Measurements from ENCODE around the gene C22orf39.

Gene C22orf39

GRCh38 chr22:19429950-19430889 is 17.3 kb downstream of the C22orf39 start:
- DNase-seq = peak in 2 of 3 donors; percentile 18 to 26
- H3K36me3 ChIP-seq (ENCODE audit: control insufficient read depth, insufficient read depth, low read length) = peaks cover 4% of the 10 kb centered on the region
- H3K27ac ChIP-seq (ENCODE audit: insufficient read depth, low read length, poor library complexity, severe bottlenecking) = peak overlapping the region; percentile 57
- H3K4me1 ChIP-seq (ENCODE audit: control insufficient read depth, insufficient read depth, low read length, poor library complexity, severe bottlenecking) = peaks cover 26% of the 10 kb centered on the region
- H3K4me3 ChIP-seq (ENCODE audit: insufficient read depth, low read depth, low read length, poor library complexity, severe bottlenecking) = peak overlapping the region; percentile 98
- no peaks in the 10 kb centered on the region for H3K27me3 ChIP-seq (replicated peaks; ENCODE audit: control insufficient read depth, insufficient read depth, low read length, poor library complexity, severe bottlenecking)
- H3K9me3 ChIP-seq (ENCODE audit: control insufficient read depth, low read length) = no peaks in the 10 kb centered on the region

GRCh38 chr22:19424186-19424500 is 23.4 kb downstream of the C22orf39 start:
- Histone ChIP-seq H3K27me3 (replicated peaks; ENCODE audit: control insufficient read depth, insufficient read depth, low read length, poor library complexity, severe bottlenecking) (no peaks in the 10 kb centered on the region), H3K36me3 (ENCODE audit: control insufficient read depth, insufficient read depth, low read length) (no peaks in the 10 kb centered on the region), H3K4me1 (ENCODE audit: control insufficient read depth, insufficient read depth, low read length, poor library complexity, severe bottlenecking) (peaks cover 11% of the 10 kb centered on the region), H3K4me3 (ENCODE audit: insufficient read depth, low read depth, low read length, poor library complexity, severe bottlenecking) (no peak overlapping the region), H3K9me3 (ENCODE audit: control insufficient read depth, low read length) (no peaks in the 10 kb centered on the region), H3K27ac (ENCODE audit: insufficient read depth, low read length, poor library complexity, severe bottlenecking) (no peak overlapping the region)
- no peak for DNase-seq

- no peak for DNase-seq
- Histone ChIP-seq H3K4me1 (ENCODE audit: control insufficient read depth, insufficient read depth, low read length, poor library complexity, severe bottlenecking) (peaks cover 16% of the 10 kb centered on the region), H3K9me3 (ENCODE audit: control insufficient read depth, low read length) (no peaks in the 10 kb centered on the region), H3K4me3 (ENCODE audit: insufficient read depth, low read depth, low read length, poor library complexity, severe bottlenecking) (no peak overlapping the region), H3K27me3 (replicated peaks; ENCODE audit: control insufficient read depth, insufficient read depth, low read length, poor library complexity, severe bottlenecking) (no peaks in the 10 kb centered on the region), H3K36me3 (ENCODE audit: control insufficient read depth, insufficient read depth, low read length) (no peaks in the 10 kb centered on the region), H3K27ac (ENCODE audit: insufficient read depth, low read length, poor library complexity, severe bottlenecking) (no peak overlapping the region)
Measured at GRCh38 chr22:19422440-19423301, 24.8 kb downstream of the C22orf39 start.

- no peak overlapping the region for H3K4me3 ChIP-seq (ENCODE audit: insufficient read depth, low read depth, low read length, poor library complexity, severe bottlenecking)
- no peak overlapping the region for H3K27ac ChIP-seq (ENCODE audit: insufficient read depth, low read length, poor library complexity, severe bottlenecking)
- peaks cover 16% of the 10 kb centered on the region for H3K4me1 ChIP-seq (ENCODE audit: control insufficient read depth, insufficient read depth, low read length, poor library complexity, severe bottlenecking)
- H3K36me3 ChIP-seq (ENCODE audit: control insufficient read depth, insufficient read depth, low read length) = no peaks in the 10 kb centered on the region
- H3K27me3 ChIP-seq (replicated peaks; ENCODE audit: control insufficient read depth, insufficient read depth, low read length, poor library complexity, severe bottlenecking) = no peaks in the 10 kb centered on the region
- DNase-seq = no peak
- H3K9me3 ChIP-seq (ENCODE audit: control insufficient read depth, low read length) = no peaks in the 10 kb centered on the region
Measured at GRCh38 chr22:19420321-19420720, 27.2 kb downstream of the C22orf39 start.

- Histone ChIP-seq H3K27ac (ENCODE audit: insufficient read depth, low read length, poor library complexity, severe bottlenecking) (peak overlapping the region; percentile 29), H3K4me1 (ENCODE audit: control insufficient read depth, insufficient read depth, low read length, poor library complexity, severe bottlenecking) (peaks cover 16% of the 10 kb centered on the region), H3K36me3 (ENCODE audit: control insufficient read depth, insufficient read depth, low read length) (no peaks in the 10 kb centered on the region), H3K27me3 (replicated peaks; ENCODE audit: control insufficient read depth, insufficient read depth, low read length, poor library complexity, severe bottlenecking) (no peaks in the 10 kb centered on the region), H3K4me3 (ENCODE audit: insufficient read depth, low read depth, low read length, poor library complexity, severe bottlenecking) (no peak overlapping the region), H3K9me3 (ENCODE audit: control insufficient read depth, low read length) (no peaks in the 10 kb centered on the region)
- peak in 2 of 3 donors; percentile 14 to 16 for DNase-seq
Measured at GRCh38 chr22:19419464-19420178, 27.9 kb downstream of the C22orf39 start.

GRCh38 chr22:19419086-19419463 is 28.4 kb downstream of the C22orf39 start:
- H3K4me1 ChIP-seq (ENCODE audit: control insufficient read depth, insufficient read depth, low read length, poor library complexity, severe bottlenecking) = peaks cover 16% of the 10 kb centered on the region
- no peaks in the 10 kb centered on the region for H3K36me3 ChIP-seq (ENCODE audit: control insufficient read depth, insufficient read depth, low read length)
- H3K9me3 ChIP-seq (ENCODE audit: control insufficient read depth, low read length) = no peaks in the 10 kb centered on the region
- H3K4me3 ChIP-seq (ENCODE audit: insufficient read depth, low read depth, low read length, poor library complexity, severe bottlenecking) = no peak overlapping the region
- H3K27me3 ChIP-seq (replicated peaks; ENCODE audit: control insufficient read depth, insufficient read depth, low read length, poor library complexity, severe bottlenecking) = no peaks in the 10 kb centered on the region
- DNase-seq = no peak
- H3K27ac ChIP-seq (ENCODE audit: insufficient read depth, low read length, poor library complexity, severe bottlenecking) = peak overlapping the region; percentile 29

- Histone ChIP-seq H3K27me3 (replicated peaks; ENCODE audit: control insufficient read depth, insufficient read depth, low read length, poor library complexity, severe bottlenecking) (no peaks in the 10 kb centered on the region), H3K4me3 (ENCODE audit: insufficient read depth, low read depth, low read length, poor library complexity, severe bottlenecking) (no peak overlapping the region), H3K36me3 (ENCODE audit: control insufficient read depth, insufficient read depth, low read length) (peaks cover 24% of the 10 kb centered on the region), H3K4me1 (ENCODE audit: control insufficient read depth, insufficient read depth, low read length, poor library complexity, severe bottlenecking) (no peaks in the 10 kb centered on the region), H3K27ac (ENCODE audit: insufficient read depth, low read length, poor library complexity, severe bottlenecking) (no peak overlapping the region), H3K9me3 (ENCODE audit: control insufficient read depth, low read length) (no peaks in the 10 kb centered on the region)
- no peak for DNase-seq
Measured at GRCh38 chr22:19412923-19413322, 34.6 kb downstream of the C22orf39 start.

- Histone ChIP-seq H3K27ac (ENCODE audit: insufficient read depth, low read length, poor library complexity, severe bottlenecking) (no peak overlapping the region), H3K36me3 (ENCODE audit: control insufficient read depth, insufficient read depth, low read length) (peaks cover 28% of the 10 kb centered on the region), H3K4me3 (ENCODE audit: insufficient read depth, low read depth, low read length, poor library complexity, severe bottlenecking) (no peak overlapping the region), H3K27me3 (replicated peaks; ENCODE audit: control insufficient read depth, insufficient read depth, low read length, poor library complexity, severe bottlenecking) (no peaks in the 10 kb centered on the region), H3K9me3 (ENCODE audit: control insufficient read depth, low read length) (no peaks in the 10 kb centered on the region), H3K4me1 (ENCODE audit: control insufficient read depth, insufficient read depth, low read length, poor library complexity, severe bottlenecking) (no peaks in the 10 kb centered on the region)
- DNase-seq = no peak
Measured at GRCh38 chr22:19412478-19412877, 35.0 kb downstream of the C22orf39 start.

- Histone ChIP-seq H3K27ac (ENCODE audit: insufficient read depth, low read length, poor library complexity, severe bottlenecking) (no peak overlapping the region), H3K36me3 (ENCODE audit: control insufficient read depth, insufficient read depth, low read length) (peaks cover 36% of the 10 kb centered on the region), H3K9me3 (ENCODE audit: control insufficient read depth, low read length) (no peaks in the 10 kb centered on the region), H3K4me3 (ENCODE audit: insufficient read depth, low read depth, low read length, poor library complexity, severe bottlenecking) (no peak overlapping the region), H3K27me3 (replicated peaks; ENCODE audit: control insufficient read depth, insufficient read depth, low read length, poor library complexity, severe bottlenecking) (no peaks in the 10 kb centered on the region), H3K4me1 (ENCODE audit: control insufficient read depth, insufficient read depth, low read length, poor library complexity, severe bottlenecking) (no peaks in the 10 kb centered on the region)
- DNase-seq = no peak
Measured at GRCh38 chr22:19411690-19412045, 35.8 kb downstream of the C22orf39 start.

All from effector memory CD4-positive, alpha-beta T cell (primary cell).